GM23338 (cell line): ENCODE data around the gene CCR4.

Experiments used
- CREB1 ChIP-seq: fragments of 250-450 bp; sonication (Bioruptor Pico); IDR thresholded peaks from 2 replicates; pipeline ENCODE4 v1.5.0; 2020; ENCODE audit warnings: low read depth, mild to moderate bottlenecking, moderate library complexity
- CTCF ChIP-seq, 2 experiments: fragments of 200-600 bp in 1 of 2; sonication (generic) in 1 of 2; conservative IDR thresholded peaks; 2 replicates each; pipeline versions ENCODE4 v1.5.1 to v1.6.1; 2016 to 2017; ENCODE audit warnings: antibody characterized with exemption in 2 of 2, low read depth in 2 of 2, mild to moderate bottlenecking in 2 of 2, moderate library complexity in 1 of 2
- EZH2phosphoT487 ChIP-seq: fragments of 200-600 bp; sonication (generic); IDR thresholded peaks from one replicate; pipeline ENCODE4 v1.8.1; 2018; ENCODE audit warnings: antibody characterized with exemption; ENCODE audit not compliant: unreplicated experiment
- POLR2AphosphoS5 ChIP-seq: IDR thresholded peaks from 2 replicates; pipeline ENCODE4 v1.6.1; 2016; ENCODE audit warnings: antibody characterized with exemption, low read depth

GRCh38 chr3:33004205-33004604 lies 52.8 kb downstream of the CCR4 start:
- TF ChIP-seq EZH2phosphoT487 (no peak), CREB1 (CRISPR knock-in tag) (no peak), CTCF (conservative IDR thresholded peaks at IDR 0.05; ENCODE audit: low read depth in 2 of 2) (no peak), POLR2AphosphoS5 (no peak)
